A549 (cell line): ENCODE measurements around the gene RRP36. TPM values are rescaled to one million over a fixed set of nuclear protein-coding genes. Genes with fewer than 3 reads are reported as not detected.

Source experiments
- ATAC-seq, 2 experiments: fragments of 200-7000 bp in 1 of 2; fragments of >200 bp in 1 of 2; cut with Nextera tagmentation in 1 of 2; cut with Tn5 transposase in 1 of 2; 3 replicates each; pipeline versions ENCODE4 v1.8.0 to v1.9.1; 2018 to 2020; ENCODE audit warnings: mild to moderate bottlenecking in 1 of 2, moderate library complexity in 1 of 2
- CTCF ChIA-PET: fragments of 300-600 bp; sonication (Branson Sonifier 250); formaldehyde crosslinking; extraction: SDS; loops from one replicate; lab custom pipeline; 2021; ENCODE audit warnings: antibody characterized with exemption, inconsistent platforms; lab: Yijun Ruan, JAX
- POLR2A ChIA-PET: fragments of 350-600 bp; formaldehyde crosslinking; extraction: SDS; loops from one replicate; lab custom pipeline; 2021; ENCODE audit warnings: antibody characterized with exemption, inconsistent platforms; lab: Yijun Ruan, JAX
- DNase-seq, 2 experiments: peaks; one replicate each; pipeline versions ENCODE4 v3.0.0 to v3.0.0-alpha.2; 2011 to 2016; ENCODE audit warnings: low read depth in 1 of 2, low spot score in 1 of 2
- FAIRE-seq: peaks from 2 replicates; lab custom pipeline; 2011; peaks lifted over from hg19 to GRCh38; lab: Jason Lieb, UNC
- H3K27ac ChIP-seq, 2 experiments: fragments of >200 bp; sonication (Bioruptor Twin); formaldehyde crosslinking; 3 replicates each; pipeline ENCODE4 v1.5.1; 2016 to 2017
- H3K4me1 ChIP-seq: fragments of >200 bp; sonication (Bioruptor Twin); formaldehyde crosslinking; 3 replicates; pipeline ENCODE4 v1.6.1; 2016
- H3K4me2 ChIP-seq: fragments of >200 bp; sonication (Bioruptor Twin); formaldehyde crosslinking; 3 replicates; pipeline ENCODE4 v1.6.1; 2016
- H3K4me3 ChIP-seq: fragments of >200 bp; sonication (Bioruptor Twin); formaldehyde crosslinking; 3 replicates; pipeline ENCODE4 v1.5.1; 2016
- H3K9me3 ChIP-seq: fragments of >200 bp; sonication (Bioruptor Twin); formaldehyde crosslinking; 3 replicates; pipeline ENCODE4 v1.6.1; 2016
- CBX8 ChIP-seq: fragments of 200-600 bp; sonication (generic); IDR thresholded peaks from 2 replicates; pipeline ENCODE4 v1.6.1; 2016
- EHF ChIP-seq: fragments of 250-450 bp; sonication (Bioruptor Pico); IDR thresholded peaks from 2 replicates; pipeline ENCODE4 v1.5.0; 2020; ENCODE audit warnings: mild to moderate bottlenecking
- EHMT2 ChIP-seq: fragments of 200-600 bp; sonication (generic); IDR thresholded peaks from 2 replicates; pipeline ENCODE4 v1.6.1; 2016; ENCODE audit warnings: antibody characterized with exemption, low read depth, mild to moderate bottlenecking, moderate library complexity
- FOSB ChIP-seq: fragments of 250-450 bp; sonication (Bioruptor Pico); IDR thresholded peaks from 2 replicates; pipeline ENCODE4 v1.5.0; 2020; ENCODE audit warnings: mild to moderate bottlenecking, moderate library complexity
- FOXS1 ChIP-seq: fragments of 250-450 bp; sonication (Bioruptor Pico); IDR thresholded peaks from 2 replicates; pipeline ENCODE4 v1.5.0; 2020; ENCODE audit warnings: mild to moderate bottlenecking, moderate library complexity
- GATA3 ChIP-seq: IDR thresholded peaks from 2 replicates; pipeline ENCODE4 v1.6.1; 2012; ENCODE audit warnings: borderline replicate concordance
- HDAC2 ChIP-seq: fragments of 200-600 bp; sonication (generic); IDR thresholded peaks from 2 replicates; pipeline ENCODE4 v1.6.1; 2016
- HOXB13 ChIP-seq: fragments of 250-450 bp; sonication (Bioruptor Pico); IDR thresholded peaks from 2 replicates; pipeline ENCODE4 v1.5.0; 2020; ENCODE audit warnings: low read depth, mild to moderate bottlenecking, moderate library complexity
- MAZ ChIP-seq: fragments of 150-350 bp; IDR thresholded peaks from 2 replicates; pipeline ENCODE4 v1.6.1; 2014; ENCODE audit warnings: antibody characterized with exemption, low read depth, low read length, borderline replicate concordance
- NPAS2 ChIP-seq: fragments of 250-450 bp; sonication (Bioruptor Pico); IDR thresholded peaks from 2 replicates; pipeline ENCODE4 v1.8.0; 2022; ENCODE audit warnings: mild to moderate bottlenecking, moderate library complexity, borderline replicate concordance
- PHF8 ChIP-seq: fragments of 200-600 bp; sonication (generic); IDR thresholded peaks from 2 replicates; pipeline ENCODE4 v1.6.1; 2016; ENCODE audit warnings: low read depth, mild to moderate bottlenecking, antibody characterized with exemption, moderate library complexity, borderline replicate concordance
- RAD21 ChIP-seq, 2 experiments: fragments of >200 bp in 1 of 2; sonication (Bioruptor Twin) in 1 of 2; formaldehyde crosslinking in 1 of 2; IDR thresholded peaks in 1 of 2; conservative IDR thresholded peaks in 1 of 2; 2 replicates in 1 of 2; 3 replicates in 1 of 2; pipeline ENCODE4 v1.6.1; 2012 to 2018; ENCODE audit warnings: inconsistent platforms in 1 of 2
- RNF2 ChIP-seq: fragments of 200-600 bp; sonication (generic); IDR thresholded peaks from 2 replicates; pipeline ENCODE4 v1.6.1; 2016; ENCODE audit warnings: low read depth, mild to moderate bottlenecking, antibody characterized with exemption, moderate library complexity, borderline replicate concordance
- SMC3 ChIP-seq: fragments of >200 bp; sonication (Bioruptor Twin); formaldehyde crosslinking; IDR thresholded peaks from 3 replicates; pipeline ENCODE4 v1.6.1; 2018; ENCODE audit warnings: inconsistent platforms
- ZC3H11A ChIP-seq: fragments of 450-650 bp; IDR thresholded peaks from 2 replicates; pipeline ENCODE4 v1.6.1; 2014; ENCODE audit warnings: antibody characterized with exemption, mild to moderate bottlenecking
- ZFP36 ChIP-seq: fragments of 450-650 bp; IDR thresholded peaks from 2 replicates; pipeline ENCODE4 v1.6.1; 2014; ENCODE audit warnings: borderline replicate concordance; ENCODE audit not compliant: partially characterized antibody
- ZNF302 ChIP-seq: fragments of 250-450 bp; sonication (Bioruptor Pico); IDR thresholded peaks from 2 replicates; pipeline ENCODE4 v1.9.0; 2021; ENCODE audit warnings: inconsistent platforms, mild to moderate bottlenecking, moderate library complexity
- WGBS: methylation state at CpG from one replicate; pipeline ENCODE4 v1.1.6; 2017; ENCODE audit errors: missing lambda C conversion rate; 5-methylcytosine and 5-hydroxymethylcytosine counted together
- polyA plus RNA-seq, 4 experiments: library from polyadenylated mRNA; depleted of rRNA in 3 of 4; stranded (reverse); fragments of >200 nt; fragmentation: RNase III in 1 of 4; extraction: RNeasy Plus Mini Kit Qiagen cat#74134 plus additional on column Dnase treatment in 1 of 4; gene quantifications; 2 replicates in 3 of 4; 3 replicates in 1 of 4; pipeline ENCODE4 v1.2.3, GENCODE V29; 2011 to 2017
- TF ChIP-seq, protein P1 (sequence below): fragments of >200 bp; sonication (Bioruptor Twin); formaldehyde crosslinking; IDR thresholded peaks from 3 replicates; pipeline ENCODE4 v1.5.1; 2016
- TF ChIP-seq, protein P2 (sequence below): fragments of 450-650 bp; IDR thresholded peaks from 2 replicates; pipeline ENCODE4 v1.6.1; 2014; ENCODE audit warnings: antibody characterized with exemption
- TF ChIP-seq, protein P3 (sequence below): fragments of 250-450 bp; sonication (Bioruptor Pico); IDR thresholded peaks from 2 replicates; pipeline ENCODE4 v1.5.0; 2020; ENCODE audit warnings: low read depth, mild to moderate bottlenecking, moderate library complexity
- TF ChIP-seq, protein P4 (sequence below): IDR thresholded peaks from 2 replicates; pipeline ENCODE4 v1.6.1; 2012
- TF ChIP-seq, protein P5 (sequence below): fragments of 250-450 bp; sonication (Bioruptor Pico); IDR thresholded peaks from 2 replicates; pipeline ENCODE4 v1.5.0; 2021; ENCODE audit warnings: mild to moderate bottlenecking, moderate library complexity, borderline replicate concordance

Gene RRP36
- polyA plus RNA-seq, 2 of the 4 experiments (the other 2 are of a cell fraction), result 52.3 to 54.0 TPM

DNA sequence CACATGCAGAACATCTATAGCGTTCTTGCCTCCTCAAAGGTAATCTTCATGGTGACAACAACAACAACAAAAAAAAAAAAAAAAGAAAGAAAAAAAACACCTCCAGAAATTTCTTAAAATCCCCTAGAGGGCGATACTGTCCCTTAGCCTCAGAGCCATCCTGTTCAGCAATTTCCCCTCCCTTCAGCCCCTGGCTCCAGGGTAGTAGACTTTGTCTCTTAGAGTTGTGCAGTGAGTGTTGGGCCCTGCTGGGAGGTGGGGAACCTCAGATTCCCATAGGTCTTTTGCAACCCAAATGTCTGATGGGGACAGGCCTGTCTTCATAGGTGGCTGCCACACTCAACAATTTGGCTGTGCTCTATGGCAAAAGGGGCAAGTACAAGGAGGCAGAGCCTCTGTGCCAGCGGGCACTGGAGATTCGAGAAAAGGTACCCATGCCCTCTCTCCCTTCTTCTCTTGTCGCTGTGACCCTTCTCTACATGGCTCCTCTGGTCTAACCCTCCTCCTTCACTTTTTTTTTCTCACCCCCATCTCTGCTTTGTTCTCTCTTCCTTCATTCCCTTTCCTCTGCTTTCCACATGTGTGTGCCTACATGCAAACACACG, 48.7 kb downstream of the RRP36 start:
- TF ChIP-seq RAD21 (conservative IDR thresholded peaks at IDR 0.05 in 1 of 2, IDR thresholded peaks at IDR 0.05 in 1 of 2) (peak; percentile 41 to 51; a peak in 4 of 5 replicates), SMC3 (peak; percentile 36; the same call in 2 of the 3 replicates), EHMT2 (no peak)
- TF ChIP-seq, protein P1, sequence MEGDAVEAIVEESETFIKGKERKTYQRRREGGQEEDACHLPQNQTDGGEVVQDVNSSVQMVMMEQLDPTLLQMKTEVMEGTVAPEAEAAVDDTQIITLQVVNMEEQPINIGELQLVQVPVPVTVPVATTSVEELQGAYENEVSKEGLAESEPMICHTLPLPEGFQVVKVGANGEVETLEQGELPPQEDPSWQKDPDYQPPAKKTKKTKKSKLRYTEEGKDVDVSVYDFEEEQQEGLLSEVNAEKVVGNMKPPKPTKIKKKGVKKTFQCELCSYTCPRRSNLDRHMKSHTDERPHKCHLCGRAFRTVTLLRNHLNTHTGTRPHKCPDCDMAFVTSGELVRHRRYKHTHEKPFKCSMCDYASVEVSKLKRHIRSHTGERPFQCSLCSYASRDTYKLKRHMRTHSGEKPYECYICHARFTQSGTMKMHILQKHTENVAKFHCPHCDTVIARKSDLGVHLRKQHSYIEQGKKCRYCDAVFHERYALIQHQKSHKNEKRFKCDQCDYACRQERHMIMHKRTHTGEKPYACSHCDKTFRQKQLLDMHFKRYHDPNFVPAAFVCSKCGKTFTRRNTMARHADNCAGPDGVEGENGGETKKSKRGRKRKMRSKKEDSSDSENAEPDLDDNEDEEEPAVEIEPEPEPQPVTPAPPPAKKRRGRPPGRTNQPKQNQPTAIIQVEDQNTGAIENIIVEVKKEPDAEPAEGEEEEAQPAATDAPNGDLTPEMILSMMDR, result peak; percentile 61
- Histone ChIP-seq H3K4me1 (no peaks in the 10 kb centered on the region), H3K9me3 (no peaks in the 10 kb centered on the region), H3K4me3 (no peak overlapping the region), H3K27ac (no peak overlapping the region), H3K4me2 (no peak overlapping the region)
- DNase-seq (peak; percentile 53 to 59), ATAC-seq (peak; percentile 73 to 88; a peak in 5 of 6 replicates), FAIRE-seq (no peak)
- POLR2A ChIA-PET, result no interaction called here
- CTCF ChIA-PET, result interaction anchor here (0.8 to 2.0 kb wide), 4 partner anchors 13 to 73 kb away, joined by 3 to 9 read pairs (median 4); no protein-coding TSS in a partner anchor
- 25% methylated on average over 6 of the region's 6 CpGs for WGBS

DNA sequence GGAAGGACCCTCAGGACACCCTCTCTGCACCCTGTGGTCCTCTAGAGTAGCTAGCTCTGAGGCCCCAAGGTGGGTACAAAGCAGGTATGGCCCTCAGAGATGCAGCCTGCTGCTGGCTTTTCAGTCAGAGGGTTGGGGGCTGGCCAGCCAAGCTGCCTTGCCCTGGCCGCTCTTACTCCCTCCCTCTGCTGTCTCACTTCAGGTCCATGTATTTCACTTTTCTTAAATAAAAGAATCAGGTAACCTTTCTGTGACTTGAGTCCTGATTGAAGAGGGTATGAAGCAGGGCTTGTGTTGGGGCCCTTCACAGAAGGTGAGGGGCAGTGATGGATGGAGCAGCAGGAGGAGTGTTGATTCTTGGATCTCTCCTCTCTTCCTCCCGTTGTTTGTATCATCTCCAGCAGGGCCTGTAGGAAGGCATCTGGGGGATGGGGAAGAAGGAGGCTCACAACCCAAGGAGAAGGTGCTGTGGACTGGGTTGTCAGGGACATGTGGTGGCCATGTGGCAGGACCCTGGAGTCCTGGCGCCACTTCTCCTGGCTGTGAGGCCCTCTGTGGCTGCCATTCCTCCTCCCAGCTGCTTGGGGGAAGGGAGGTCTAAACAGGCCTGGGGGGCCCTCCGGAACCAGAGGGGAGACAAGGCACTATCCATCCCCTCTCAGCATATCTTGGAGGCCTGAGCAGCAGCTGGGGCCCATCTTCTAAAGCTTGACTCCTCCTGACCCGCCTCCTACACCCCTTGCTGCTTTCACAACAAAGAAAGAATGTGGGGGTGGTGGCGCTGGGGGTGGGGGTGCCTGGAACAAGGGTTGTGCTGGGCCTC, 53.6 kb downstream of the RRP36 start:
- Histone ChIP-seq H3K9me3 (no peaks in the 10 kb centered on the region), H3K27ac (no peak overlapping the region), H3K4me3 (no peak overlapping the region)
- 0 out of 6 replicates have a peak, but pooled peaks of 1 of the 2 experiments have one; percentile 19 for ATAC-seq
- POLR2A ChIA-PET, result no interaction called here
- WGBS, result 78% methylated on average over 5 of the region's 6 CpGs
- FAIRE-seq, result no peak
- TF ChIP-seq CBX8 (no peak), FOSB (no peak), ZC3H11A (no peak)
- TF ChIP-seq, protein P2, sequence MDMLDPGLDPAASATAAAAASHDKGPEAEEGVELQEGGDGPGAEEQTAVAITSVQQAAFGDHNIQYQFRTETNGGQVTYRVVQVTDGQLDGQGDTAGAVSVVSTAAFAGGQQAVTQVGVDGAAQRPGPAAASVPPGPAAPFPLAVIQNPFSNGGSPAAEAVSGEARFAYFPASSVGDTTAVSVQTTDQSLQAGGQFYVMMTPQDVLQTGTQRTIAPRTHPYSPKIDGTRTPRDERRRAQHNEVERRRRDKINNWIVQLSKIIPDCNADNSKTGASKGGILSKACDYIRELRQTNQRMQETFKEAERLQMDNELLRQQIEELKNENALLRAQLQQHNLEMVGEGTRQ, result no peak
- TF ChIP-seq, all 56 proteins: peak for 0
- peaks cover 6% of the 10 kb centered on the region; the same call in 2 of the 3 replicates for H3K4me1 ChIP-seq
- DNase-seq, result no peak
- no peak overlapping the region for H3K4me2 ChIP-seq
- CTCF ChIA-PET, result interaction anchor here (0.7 to 3.1 kb wide), 3 partner anchors 10 to 68 kb away, joined by 3 to 20 read pairs (median 3); no protein-coding TSS in a partner anchor

DNA sequence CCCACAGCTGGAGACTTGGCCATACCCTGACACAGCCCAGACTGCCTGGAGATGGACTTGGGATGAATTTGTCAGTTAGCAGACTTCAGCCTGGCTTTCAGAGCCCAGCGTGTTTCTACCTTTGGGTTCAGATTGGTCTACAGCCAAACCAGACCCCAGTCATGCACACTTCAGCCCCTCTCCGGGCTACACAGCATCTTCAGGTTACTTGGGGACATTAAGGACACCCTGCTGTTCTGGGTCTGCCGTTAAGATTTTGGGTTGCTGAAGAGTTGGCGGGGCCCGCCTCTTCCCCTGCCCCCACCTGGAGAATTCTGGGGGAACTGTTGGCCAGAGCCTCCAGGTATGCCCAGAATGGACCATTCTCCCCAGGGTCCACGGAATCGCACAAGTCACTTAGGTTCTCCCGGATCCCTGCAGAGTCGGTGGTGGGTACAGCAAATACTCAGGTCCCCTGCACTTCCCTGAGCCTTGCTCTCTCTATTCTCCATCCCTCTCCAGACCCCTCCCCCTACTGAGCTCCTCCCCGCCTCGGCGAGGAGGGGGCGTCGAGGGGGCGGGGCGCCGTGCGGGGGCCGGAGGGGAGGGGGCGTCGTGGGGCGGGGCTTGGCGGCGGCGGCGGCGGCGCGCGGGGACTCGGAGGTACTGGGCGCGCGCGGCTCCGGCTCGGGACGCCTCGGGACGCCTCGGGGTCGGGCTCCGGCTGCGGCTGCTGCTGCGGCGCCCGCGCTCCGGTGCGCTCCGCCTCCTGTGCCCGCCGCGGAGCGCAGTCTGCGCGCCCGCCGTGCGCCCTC, 54.4 kb downstream of the RRP36 start, which contains the start of gene PTK7:
Gene PTK7, plus strand, starts transcription at position 645 of the 794 bp plus-strand sequence. CDS start 175 bp downstream, outside the sequence.
- DNase-seq (peak in 1 of 2 experiments; percentile 28), ATAC-seq (peak; percentile 77 to 82), FAIRE-seq (no peak)
- H3K9me3 ChIP-seq, result no peaks in the 10 kb centered on the region
- CTCF ChIA-PET, result interaction anchor here (3.1 kb wide), 1 partner anchor 67 kb away, joined by 20 read pairs; no protein-coding TSS in a partner anchor
- 47% methylated on average over 4 of the region's 60 CpGs for WGBS
- peak within 1 kb of the TSS; percentile 92 for H3K4me2 ChIP-seq
- peaks cover 6% of the 10 kb centered on the region; the same call in 2 of the 3 replicates for H3K4me1 ChIP-seq
- H3K27ac ChIP-seq, result peak within 1 kb of the TSS; percentile 57 to 86
- peak within 1 kb of the TSS; percentile 54 for H3K4me3 ChIP-seq
- POLR2A ChIA-PET, result interaction anchor here (0.5 to 1.3 kb wide), 2 partner anchors 16 to 19 kb away, joined by 3 to 4 read pairs; partner anchors contain the start of genes KLC4 and MRPL2
- TF ChIP-seq PHF8 (no peak), NPAS2 (CRISPR knock-in tag) (no peak), RNF2 (no peak), GATA3 (no peak), ZNF302 (no peak), ZFP36 (no peak), EHF (CRISPR knock-in tag) (no peak), HDAC2 (no peak), HOXB13 (CRISPR knock-in tag) (no peak), MAZ (no peak), FOXS1 (CRISPR knock-in tag) (no peak)
- TF ChIP-seq, protein P3, sequence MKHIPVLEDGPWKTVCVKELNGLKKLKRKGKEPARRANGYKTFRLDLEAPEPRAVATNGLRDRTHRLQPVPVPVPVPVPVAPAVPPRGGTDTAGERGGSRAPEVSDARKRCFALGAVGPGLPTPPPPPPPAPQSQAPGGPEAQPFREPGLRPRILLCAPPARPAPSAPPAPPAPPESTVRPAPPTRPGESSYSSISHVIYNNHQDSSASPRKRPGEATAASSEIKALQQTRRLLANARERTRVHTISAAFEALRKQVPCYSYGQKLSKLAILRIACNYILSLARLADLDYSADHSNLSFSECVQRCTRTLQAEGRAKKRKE, result no peak
- TF ChIP-seq, protein P4, sequence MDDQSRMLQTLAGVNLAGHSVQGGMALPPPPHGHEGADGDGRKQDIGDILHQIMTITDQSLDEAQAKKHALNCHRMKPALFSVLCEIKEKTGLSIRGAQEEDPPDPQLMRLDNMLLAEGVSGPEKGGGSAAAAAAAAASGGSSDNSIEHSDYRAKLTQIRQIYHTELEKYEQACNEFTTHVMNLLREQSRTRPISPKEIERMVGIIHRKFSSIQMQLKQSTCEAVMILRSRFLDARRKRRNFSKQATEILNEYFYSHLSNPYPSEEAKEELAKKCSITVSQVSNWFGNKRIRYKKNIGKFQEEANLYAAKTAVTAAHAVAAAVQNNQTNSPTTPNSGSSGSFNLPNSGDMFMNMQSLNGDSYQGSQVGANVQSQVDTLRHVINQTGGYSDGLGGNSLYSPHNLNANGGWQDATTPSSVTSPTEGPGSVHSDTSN, result no peak
- TF ChIP-seq, protein P5, sequence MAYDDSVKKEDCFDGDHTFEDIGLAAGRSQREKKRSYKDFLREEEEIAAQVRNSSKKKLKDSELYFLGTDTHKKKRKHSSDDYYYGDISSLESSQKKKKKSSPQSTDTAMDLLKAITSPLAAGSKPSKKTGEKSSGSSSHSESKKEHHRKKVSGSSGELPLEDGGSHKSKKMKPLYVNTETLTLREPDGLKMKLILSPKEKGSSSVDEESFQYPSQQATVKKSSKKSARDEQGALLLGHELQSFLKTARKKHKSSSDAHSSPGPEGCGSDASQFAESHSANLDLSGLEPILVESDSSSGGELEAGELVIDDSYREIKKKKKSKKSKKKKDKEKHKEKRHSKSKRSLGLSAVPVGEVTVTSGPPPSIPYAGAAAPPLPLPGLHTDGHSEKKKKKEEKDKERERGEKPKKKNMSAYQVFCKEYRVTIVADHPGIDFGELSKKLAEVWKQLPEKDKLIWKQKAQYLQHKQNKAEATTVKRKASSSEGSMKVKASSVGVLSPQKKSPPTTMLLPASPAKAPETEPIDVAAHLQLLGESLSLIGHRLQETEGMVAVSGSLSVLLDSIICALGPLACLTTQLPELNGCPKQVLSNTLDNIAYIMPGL (CRISPR knock-in tag), result no peak
